Measurements from ENCODE around the gene CNTNAP5.

The CNTNAP5 gene

GRCh38 chr2:124091721-124092120, 66.6 kb downstream of the CNTNAP5 start:
- H3K4me3 Mint-ChIP-seq: no peak overlapping the region
- H3K27me3 Mint-ChIP-seq: no peaks in the 10 kb centered on the region
- no peaks in the 10 kb centered on the region for H3K4me1 Mint-ChIP-seq
- CTCF ChIA-PET: interaction anchor here (0.6 kb wide), 1 partner anchor 107 kb away, joined by 3 read pairs; no protein-coding TSS in a partner anchor
- no peaks in the 10 kb centered on the region for H3K36me3 Mint-ChIP-seq
- no peak for DNase-seq
- no peak overlapping the region for H3K27ac Mint-ChIP-seq
- H3K9me3 Mint-ChIP-seq: peaks cover 6% of the 10 kb centered on the region

- Mint-ChIP-seq H3K9me3 (peaks cover 6% of the 10 kb centered on the region), H3K36me3 (no peaks in the 10 kb centered on the region), H3K27me3 (no peaks in the 10 kb centered on the region), H3K27ac (no peak overlapping the region), H3K4me1 (no peaks in the 10 kb centered on the region), H3K4me3 (no peak overlapping the region)
- CTCF ChIA-PET: no interaction called here
- no peak for DNase-seq
Measured at GRCh38 chr2:124092651-124093050, 67.6 kb downstream of the CNTNAP5 start.

- H3K36me3 Mint-ChIP-seq: no peaks in the 10 kb centered on the region
- no peaks in the 10 kb centered on the region for H3K9me3 Mint-ChIP-seq
- H3K4me1 Mint-ChIP-seq: no peaks in the 10 kb centered on the region
- DNase-seq: no peak
- no peak overlapping the region for H3K27ac Mint-ChIP-seq
- H3K27me3 Mint-ChIP-seq: no peaks in the 10 kb centered on the region
- CTCF ChIA-PET: no interaction called here
- H3K4me3 Mint-ChIP-seq: no peak overlapping the region
Measured at GRCh38 chr2:124104914-124105313, 79.8 kb downstream of the CNTNAP5 start.

- DNase-seq: no peak
- no peak overlapping the region for H3K27ac Mint-ChIP-seq
- H3K4me1 Mint-ChIP-seq: no peaks in the 10 kb centered on the region
- CTCF ChIA-PET: no interaction called here
- no peaks in the 10 kb centered on the region for H3K27me3 Mint-ChIP-seq
- H3K9me3 Mint-ChIP-seq: no peaks in the 10 kb centered on the region
- H3K36me3 Mint-ChIP-seq: no peaks in the 10 kb centered on the region
- H3K4me3 Mint-ChIP-seq: no peak overlapping the region
Measured at GRCh38 chr2:124112206-124112605, 87.1 kb downstream of the CNTNAP5 start.

- H3K27ac Mint-ChIP-seq: no peak overlapping the region
- no peaks in the 10 kb centered on the region for H3K9me3 Mint-ChIP-seq
- H3K4me3 Mint-ChIP-seq: no peak overlapping the region
- no peaks in the 10 kb centered on the region for H3K36me3 Mint-ChIP-seq
- no peaks in the 10 kb centered on the region for H3K4me1 Mint-ChIP-seq
- no peaks in the 10 kb centered on the region for H3K27me3 Mint-ChIP-seq
- DNase-seq: no peak
- CTCF ChIA-PET: no interaction called here
Measured at GRCh38 chr2:124112966-124113365, 87.9 kb downstream of the CNTNAP5 start.

GRCh38 chr2:124120246-124120645, 95.2 kb downstream of the CNTNAP5 start:
- Mint-ChIP-seq H3K9me3 (peaks cover 5% of the 10 kb centered on the region), H3K27ac (no peak overlapping the region), H3K36me3 (no peaks in the 10 kb centered on the region), H3K27me3 (no peaks in the 10 kb centered on the region), H3K4me1 (no peaks in the 10 kb centered on the region), H3K4me3 (no peak overlapping the region)
- no peak for DNase-seq
- CTCF ChIA-PET: no interaction called here

GRCh38 chr2:124121106-124121505, 96.0 kb downstream of the CNTNAP5 start:
- DNase-seq: no peak
- Mint-ChIP-seq H3K27me3 (no peaks in the 10 kb centered on the region), H3K27ac (no peak overlapping the region), H3K4me1 (no peaks in the 10 kb centered on the region), H3K4me3 (no peak overlapping the region), H3K9me3 (peaks cover 6% of the 10 kb centered on the region), H3K36me3 (no peaks in the 10 kb centered on the region)
- CTCF ChIA-PET: no interaction called here

GRCh38 chr2:124121760-124122275, 96.7 kb downstream of the CNTNAP5 start:
- H3K27ac Mint-ChIP-seq: no peak overlapping the region
- CTCF ChIA-PET: no interaction called here

GRCh38 chr2:124122340-124122739, 97.3 kb downstream of the CNTNAP5 start:
- H3K27me3 Mint-ChIP-seq: no peaks in the 10 kb centered on the region
- H3K9me3 Mint-ChIP-seq: peaks cover 6% of the 10 kb centered on the region
- no peaks in the 10 kb centered on the region for H3K4me1 Mint-ChIP-seq
- DNase-seq: no peak
- H3K36me3 Mint-ChIP-seq: no peaks in the 10 kb centered on the region
- CTCF ChIA-PET: no interaction called here
- H3K27ac Mint-ChIP-seq: no peak overlapping the region
- H3K4me3 Mint-ChIP-seq: no peak overlapping the region

More at GRCh38 chr2:124121760-124122275, 96.7 kb downstream of the CNTNAP5 start:
- Mint-ChIP-seq H3K36me3 (no peaks in the 10 kb centered on the region), H3K4me3 (no peak overlapping the region), H3K27me3 (no peaks in the 10 kb centered on the region), H3K4me1 (no peaks in the 10 kb centered on the region), H3K9me3 (peaks cover 6% of the 10 kb centered on the region)
- no peak for DNase-seq

- Mint-ChIP-seq H3K9me3 (peaks cover 6% of the 10 kb centered on the region), H3K4me1 (no peaks in the 10 kb centered on the region), H3K27me3 (no peaks in the 10 kb centered on the region), H3K27ac (no peak overlapping the region), H3K4me3 (no peak overlapping the region), H3K36me3 (no peaks in the 10 kb centered on the region)
- CTCF ChIA-PET: no interaction called here
- DNase-seq: no peak
Measured at GRCh38 chr2:124131276-124131675, 106.2 kb downstream of the CNTNAP5 start.

GRCh38 chr2:124136110-124136509, 111.0 kb downstream of the CNTNAP5 start:
- Mint-ChIP-seq H3K4me1 (no peaks in the 10 kb centered on the region), H3K9me3 (peaks cover 11% of the 10 kb centered on the region), H3K36me3 (no peaks in the 10 kb centered on the region), H3K27me3 (no peaks in the 10 kb centered on the region), H3K4me3 (no peak overlapping the region), H3K27ac (no peak overlapping the region)
- CTCF ChIA-PET: no interaction called here
- DNase-seq: no peak

- H3K4me3 Mint-ChIP-seq: no peak overlapping the region
- H3K4me1 Mint-ChIP-seq: no peaks in the 10 kb centered on the region
- CTCF ChIA-PET: no interaction called here
- H3K36me3 Mint-ChIP-seq: no peaks in the 10 kb centered on the region
- DNase-seq: no peak
- peaks cover 11% of the 10 kb centered on the region for H3K9me3 Mint-ChIP-seq
- H3K27ac Mint-ChIP-seq: no peak overlapping the region
- no peaks in the 10 kb centered on the region for H3K27me3 Mint-ChIP-seq
Measured at GRCh38 chr2:124138076-124138475, 113.0 kb downstream of the CNTNAP5 start.

GRCh38 chr2:124145982-124146381, 120.9 kb downstream of the CNTNAP5 start:
- CTCF ChIA-PET: no interaction called here
- no peaks in the 10 kb centered on the region for H3K27me3 Mint-ChIP-seq
- no peak overlapping the region for H3K4me3 Mint-ChIP-seq

GRCh38 chr2:124147552-124147951, 122.5 kb downstream of the CNTNAP5 start:
- Mint-ChIP-seq H3K9me3 (peaks cover 4% of the 10 kb centered on the region), H3K27me3 (no peaks in the 10 kb centered on the region), H3K4me1 (no peaks in the 10 kb centered on the region), H3K36me3 (no peaks in the 10 kb centered on the region), H3K4me3 (no peak overlapping the region), H3K27ac (no peak overlapping the region)
- DNase-seq: no peak
- CTCF ChIA-PET: no interaction called here

More at GRCh38 chr2:124145982-124146381, 120.9 kb downstream of the CNTNAP5 start:
- H3K36me3 Mint-ChIP-seq: no peaks in the 10 kb centered on the region
- no peak for DNase-seq
- no peak overlapping the region for H3K27ac Mint-ChIP-seq
- H3K4me1 Mint-ChIP-seq: no peaks in the 10 kb centered on the region
- H3K9me3 Mint-ChIP-seq: peaks cover 2% of the 10 kb centered on the region

GRCh38 chr2:124149571-124149970, 124.5 kb downstream of the CNTNAP5 start:
- Mint-ChIP-seq H3K4me3 (no peak overlapping the region), H3K27me3 (no peaks in the 10 kb centered on the region), H3K4me1 (no peaks in the 10 kb centered on the region), H3K36me3 (no peaks in the 10 kb centered on the region), H3K27ac (no peak overlapping the region), H3K9me3 (peaks cover 4% of the 10 kb centered on the region)
- DNase-seq: no peak
- CTCF ChIA-PET: no interaction called here

GRCh38 chr2:124151691-124152090, 126.6 kb downstream of the CNTNAP5 start:
- CTCF ChIA-PET: no interaction called here
- Mint-ChIP-seq H3K4me1 (no peaks in the 10 kb centered on the region), H3K4me3 (no peak overlapping the region), H3K27ac (no peak overlapping the region), H3K9me3 (peaks cover 4% of the 10 kb centered on the region), H3K27me3 (no peaks in the 10 kb centered on the region), H3K36me3 (no peaks in the 10 kb centered on the region)
- no peak for DNase-seq

All from activated naive CD4-positive, alpha-beta T cell treated with anti-CD3 and anti-CD28 coated beads, Interleukin-2, amount 10 ng/mL, durations not matched to agents 7 days and 5 days (primary cell).